BLaER1 treated with 17β-estradiol and CSF1 and Interleukin-3, amounts not matched to agents 10 nM and 100 nM (cell line): Measurements from ENCODE around the gene VCAM1.
"Not testable (repeated sequence)": the region's sequence is repeated elsewhere in the genome, so short reads cannot be mapped to it uniquely, and the experiment has no call there.

Source experiments
- H3K27ac ChIP-seq, 11 experiments: shearing (Covaris generic); formaldehyde crosslinking; 2 replicates each; pipeline ENCODE4 v1.8.1; 2022
- H3K27me3 ChIP-seq, 11 experiments: shearing (Covaris generic); formaldehyde crosslinking; 2 replicates each; pipeline ENCODE4 v1.8.1; 2022
- H3K36me3 ChIP-seq, 11 experiments: shearing (Covaris generic); formaldehyde crosslinking; 2 replicates each; pipeline ENCODE4 v1.8.1; 2022
- H3K4me1 ChIP-seq, 10 experiments: shearing (Covaris generic); formaldehyde crosslinking; 2 replicates each; pipeline ENCODE4 v1.8.1; 2022
- H3K4me2 ChIP-seq, 11 experiments: shearing (Covaris generic); formaldehyde crosslinking; 2 replicates each; pipeline ENCODE4 v1.8.1; 2022
- H3K4me3 ChIP-seq, 10 experiments: shearing (Covaris generic); formaldehyde crosslinking; 2 replicates each; pipeline ENCODE4 v1.8.1; 2022
- H3K9ac ChIP-seq, 11 experiments: shearing (Covaris generic); formaldehyde crosslinking; 2 replicates each; pipeline ENCODE4 v1.8.1; 2022
- H3K9me3 ChIP-seq, 11 experiments: shearing (Covaris generic); formaldehyde crosslinking; replicated peaks in 1 of 11; 2 replicates each; pipeline ENCODE4 v1.8.1; 2022
- H4K20me1 ChIP-seq, 11 experiments: shearing (Covaris generic); formaldehyde crosslinking; 2 replicates each; pipeline ENCODE4 v1.8.1; 2022
- Cebpa-rat ChIP-seq, 11 experiments: shearing (Covaris generic); IDR thresholded peaks; 2 replicates each; pipeline ENCODE4 v1.8.1; 2022

Gene VCAM1

GRCh38 chr1:100706296-100706695 lies 13.2 kb upstream of the VCAM1 start:
- Histone ChIP-seq H3K9me3 (no peaks in the 10 kb centered on the region), H3K4me3 (no peak overlapping the region), H3K27me3 (no peaks in the 10 kb centered on the region), H4K20me1 (no peaks in the 10 kb centered on the region), H3K9ac (no peak overlapping the region), H3K4me2 (no peak overlapping the region), H3K36me3 (no peaks in the 10 kb centered on the region), H3K4me1 (no peaks in the 10 kb centered on the region), H3K27ac (no peak overlapping the region)
- no peak for TF ChIP-seq Cebpa-rat (IDR thresholded peaks at IDR 0.05)

- Histone ChIP-seq H3K36me3 (no peaks in the 10 kb centered on the region), H3K27me3 (no peaks in the 10 kb centered on the region), H3K4me3 (no peak overlapping the region), H4K20me1 (no peaks in the 10 kb centered on the region), H3K27ac (no peak overlapping the region), H3K4me2 (no peak overlapping the region), H3K4me1 (no peaks in the 10 kb centered on the region), H3K9ac (no peak overlapping the region), H3K9me3 (peaks cover 0 to 5% (median 0%) of the 10 kb centered on the region in 11 experiments; a peak in 3 of 22 replicates)
- no peak for TF ChIP-seq Cebpa-rat (IDR thresholded peaks at IDR 0.05)
These were observed 12.7 kb upstream of the VCAM1 start for GRCh38 chr1:100706856-100707255.

GRCh38 chr1:100708476-100709062 lies 11.0 kb upstream of the VCAM1 start:
- no peaks in the 10 kb centered on the region for H3K36me3 ChIP-seq
- no peaks in the 10 kb centered on the region for H3K27me3 ChIP-seq
- no peaks in the 10 kb centered on the region for H3K4me1 ChIP-seq
- no peak for TF ChIP-seq Cebpa-rat (IDR thresholded peaks at IDR 0.05)
- no peak overlapping the region for H3K9ac ChIP-seq
- H3K4me3 ChIP-seq, result no peak overlapping the region
- no peak overlapping the region for H3K4me2 ChIP-seq
- peaks cover 0 to 15% (median 0%) of the 10 kb centered on the region in 11 experiments; a peak in 4 of 22 replicates for H3K9me3 ChIP-seq
- H4K20me1 ChIP-seq, result no peaks in the 10 kb centered on the region
- no peak overlapping the region for H3K27ac ChIP-seq

GRCh38 chr1:100710906-100711682 lies 8.4 kb upstream of the VCAM1 start:
- Histone ChIP-seq H4K20me1 (no peaks in the 10 kb centered on the region), H3K4me1 (no peaks in the 10 kb centered on the region), H3K4me3 (no peak overlapping the region), H3K9me3 (peaks cover 0 to 15% (median 0%) of the 10 kb centered on the region in 11 experiments; a peak in 4 of 22 replicates), H3K27me3 (no peaks in the 10 kb centered on the region), H3K36me3 (no peaks in the 10 kb centered on the region), H3K9ac (no peak overlapping the region), H3K27ac (no peak overlapping the region), H3K4me2 (no peak overlapping the region)
- no peak for TF ChIP-seq Cebpa-rat (IDR thresholded peaks at IDR 0.05)

- not testable (repeated sequence) for H3K27ac ChIP-seq, H3K36me3 ChIP-seq, H3K4me1 ChIP-seq, H3K4me3 ChIP-seq, H4K20me1 ChIP-seq, H3K27me3 ChIP-seq, H3K9ac ChIP-seq, H3K4me2 ChIP-seq
- H3K9me3 ChIP-seq, result peaks cover 0 to 15% (median 0%) of the 10 kb centered on the region in 11 experiments; a peak in 4 of 22 replicates
These were observed 6.5 kb upstream of the VCAM1 start for GRCh38 chr1:100713027-100713426.

GRCh38 chr1:100713626-100714025 lies 5.9 kb upstream of the VCAM1 start:
- H3K9me3 ChIP-seq, result peaks cover 0 to 15% (median 0%) of the 10 kb centered on the region in 11 experiments; a peak in 4 of 22 replicates
- TF ChIP-seq Cebpa-rat (IDR thresholded peaks at IDR 0.05), result no peak
- no peak overlapping the region for H3K4me3 ChIP-seq
- H3K4me2 ChIP-seq, result no peak overlapping the region
- 0 out of 20 replicates have a peak, but pooled peaks cover 0 to 3% (median 0%) of the 10 kb centered on the region in 10 experiments for H3K4me1 ChIP-seq
- H3K27ac ChIP-seq, result no peak overlapping the region
- no peaks in the 10 kb centered on the region for H3K27me3 ChIP-seq
- H4K20me1 ChIP-seq, result no peaks in the 10 kb centered on the region
- no peaks in the 10 kb centered on the region for H3K36me3 ChIP-seq
- no peak overlapping the region for H3K9ac ChIP-seq

GRCh38 chr1:100714599-100714998 lies 4.9 kb upstream of the VCAM1 start:
- H3K36me3 ChIP-seq, result no peaks in the 10 kb centered on the region
- H3K4me2 ChIP-seq, result no peak overlapping the region
- no peak for TF ChIP-seq Cebpa-rat (IDR thresholded peaks at IDR 0.05)
- no peak overlapping the region for H3K9ac ChIP-seq
- 0 out of 20 replicates have a peak, but pooled peaks cover 0 to 3% (median 0%) of the 10 kb centered on the region in 10 experiments for H3K4me1 ChIP-seq
- H3K9me3 ChIP-seq, result peaks cover 0 to 15% (median 0%) of the 10 kb centered on the region in 11 experiments; a peak in 4 of 22 replicates
- no peaks in the 10 kb centered on the region for H4K20me1 ChIP-seq
- no peaks in the 10 kb centered on the region for H3K27me3 ChIP-seq
- H3K27ac ChIP-seq, result no peak overlapping the region
- H3K4me3 ChIP-seq, result no peak overlapping the region

GRCh38 chr1:100717218-100717617 lies 2.3 kb upstream of the VCAM1 start:
- no peaks in the 10 kb centered on the region for H3K27me3 ChIP-seq
- H3K9ac ChIP-seq, result no peak overlapping the region
- no peak for TF ChIP-seq Cebpa-rat (IDR thresholded peaks at IDR 0.05)
- peaks cover 0 to 8% (median 0%) of the 10 kb centered on the region in 11 experiments; a peak in 3 of 22 replicates for H3K9me3 ChIP-seq
- no peaks in the 10 kb centered on the region for H3K36me3 ChIP-seq
- no peak overlapping the region for H3K4me2 ChIP-seq
- H3K4me1 ChIP-seq, result 0 out of 20 replicates have a peak, but pooled peaks cover 0 to 3% (median 0%) of the 10 kb centered on the region in 10 experiments
- H3K27ac ChIP-seq, result no peak overlapping the region
- no peaks in the 10 kb centered on the region for H4K20me1 ChIP-seq
- H3K4me3 ChIP-seq, result no peak overlapping the region

GRCh38 chr1:100718581-100718980 lies 961 bp upstream of the VCAM1 start:
- Histone ChIP-seq H4K20me1 (no peaks in the 10 kb centered on the region), H3K4me3 (no peak overlapping the region), H3K27ac (no peak overlapping the region), H3K4me1 (0 out of 20 replicates have a peak, but pooled peaks cover 0 to 3% (median 0%) of the 10 kb centered on the region in 10 experiments), H3K9me3 (0 out of 22 replicates have a peak, but pooled peaks cover 0 to 5% (median 0%) of the 10 kb centered on the region in 11 experiments), H3K36me3 (no peaks in the 10 kb centered on the region), H3K4me2 (no peak overlapping the region), H3K9ac (no peak overlapping the region), H3K27me3 (no peaks in the 10 kb centered on the region)
- TF ChIP-seq Cebpa-rat (IDR thresholded peaks at IDR 0.05), result no peak
